ENCODE results near the gene SAMD13.

Gene SAMD13

GRCh38 chr1:84330125-84330984 is 28.8 kb downstream of the SAMD13 start:
- no peak overlapping the region for H4K8ac ChIP-seq (ENCODE audit: low read depth, low read length)
- no peak overlapping the region for H2AK5ac ChIP-seq (ENCODE audit: low read depth, low read length)
- no peak overlapping the region for H4K91ac ChIP-seq (ENCODE audit: low read depth, low read length, poor library complexity)
- no peak overlapping the region for H2AFZ ChIP-seq (ENCODE audit: low read length)
- no peak for DNase-seq (ENCODE audit: low spot score)
- no peak overlapping the region for H2BK120ac ChIP-seq (ENCODE audit: low read depth, low read length)
- H3K79me1 ChIP-seq (ENCODE audit: low read depth, low read length) = no peaks in the 10 kb centered on the region
- WGBS, 2 donors (ENCODE audit: extremely low coverage in 2 of 2, insufficient read length in 2 of 2, insufficient replicate concordance in 1 of 2) = no CpG with 5 or more reads among the region's 2 CpGs
- no peak overlapping the region for H3K4ac ChIP-seq (ENCODE audit: low read length)
- no peak overlapping the region for H3K27ac ChIP-seq (replicated peaks; ENCODE audit: low read length)
- no peak overlapping the region for H2BK15ac ChIP-seq (ENCODE audit: low read length)
- no peak overlapping the region for H3K9ac ChIP-seq (ENCODE audit: low read depth, low read length, poor library complexity)
- no peaks in the 10 kb centered on the region for H3K27me3 ChIP-seq (ENCODE audit: control insufficient read depth in 3 of 3, insufficient read depth in 3 of 3, low read depth in 1 of 3, low read length in 3 of 3)
- H3K4me1 ChIP-seq (ENCODE audit: control insufficient read depth in 2 of 2, insufficient read depth in 1 of 2, low read depth in 1 of 2, low read length in 2 of 2) = peaks cover 0 to 5% of the 10 kb centered on the region in 2 donors
- no peak overlapping the region for H3K14ac ChIP-seq (ENCODE audit: low read length)
- H3K4me3 ChIP-seq (ENCODE audit: low read length in 2 of 2) = no peak overlapping the region
- H3K18ac ChIP-seq (ENCODE audit: low read length) = no peak overlapping the region
- no peak overlapping the region for H2BK5ac ChIP-seq (ENCODE audit: low read length)
- H3K4me2 ChIP-seq (ENCODE audit: insufficient read depth, low read length, poor library complexity, severe bottlenecking) = no peak overlapping the region
- no peaks in the 10 kb centered on the region for H3K36me3 ChIP-seq (replicated peaks in 1 of 2; ENCODE audit: control insufficient read depth in 2 of 2, insufficient read depth in 2 of 2, low read length in 2 of 2)
- peaks cover 0 to 1% of the 10 kb centered on the region in 2 donors for H3K9me3 ChIP-seq (replicated peaks in 1 of 2; ENCODE audit: control insufficient read depth in 2 of 2, insufficient read depth in 1 of 2, low read depth in 1 of 2, low read length in 2 of 2)
- H2BK12ac ChIP-seq (ENCODE audit: low read length) = no peak overlapping the region
- H3K23ac ChIP-seq (ENCODE audit: low read depth, low read length, poor library complexity) = no peak overlapping the region

- H3K14ac ChIP-seq (ENCODE audit: low read length) = no peak overlapping the region
- H3K4ac ChIP-seq (ENCODE audit: low read length) = no peak overlapping the region
- no CpG with 5 or more reads among the region's 3 CpGs for WGBS, 2 donors (ENCODE audit: extremely low coverage in 2 of 2, insufficient read length in 2 of 2, insufficient replicate concordance in 1 of 2)
- H2AFZ ChIP-seq (ENCODE audit: low read length) = no peak overlapping the region
- no peak overlapping the region for H2BK12ac ChIP-seq (ENCODE audit: low read length)
- no peaks in the 10 kb centered on the region for H3K79me1 ChIP-seq (ENCODE audit: low read depth, low read length)
- H3K27me3 ChIP-seq (ENCODE audit: control insufficient read depth in 3 of 3, insufficient read depth in 3 of 3, low read depth in 1 of 3, low read length in 3 of 3) = no peaks in the 10 kb centered on the region
- no peak overlapping the region for H3K9ac ChIP-seq (ENCODE audit: low read depth, low read length, poor library complexity)
- H2BK15ac ChIP-seq (ENCODE audit: low read length) = no peak overlapping the region
- no peak overlapping the region for H2BK5ac ChIP-seq (ENCODE audit: low read length)
- H3K4me1 ChIP-seq (ENCODE audit: control insufficient read depth in 2 of 2, insufficient read depth in 1 of 2, low read depth in 1 of 2, low read length in 2 of 2) = no peaks in the 10 kb centered on the region
- no peak overlapping the region for H2BK120ac ChIP-seq (ENCODE audit: low read depth, low read length)
- H3K36me3 ChIP-seq (replicated peaks in 1 of 2; ENCODE audit: control insufficient read depth in 2 of 2, insufficient read depth in 2 of 2, low read length in 2 of 2) = no peaks in the 10 kb centered on the region
- no peak overlapping the region for H3K4me3 ChIP-seq (ENCODE audit: low read length in 2 of 2)
- no peak overlapping the region for H3K27ac ChIP-seq (replicated peaks; ENCODE audit: low read length)
- H3K4me2 ChIP-seq (ENCODE audit: insufficient read depth, low read length, poor library complexity, severe bottlenecking) = no peak overlapping the region
- no peak overlapping the region for H2AK5ac ChIP-seq (ENCODE audit: low read depth, low read length)
- no peak overlapping the region for H4K8ac ChIP-seq (ENCODE audit: low read depth, low read length)
- H3K9me3 ChIP-seq (replicated peaks in 1 of 2; ENCODE audit: control insufficient read depth in 2 of 2, insufficient read depth in 1 of 2, low read depth in 1 of 2, low read length in 2 of 2) = peaks cover 0 to 11% of the 10 kb centered on the region in 2 donors
- H3K18ac ChIP-seq (ENCODE audit: low read length) = peak overlapping the region; percentile 65
- H4K91ac ChIP-seq (ENCODE audit: low read depth, low read length, poor library complexity) = no peak overlapping the region
- H3K23ac ChIP-seq (ENCODE audit: low read depth, low read length, poor library complexity) = no peak overlapping the region
- DNase-seq (ENCODE audit: low spot score) = no peak
These were observed 38.0 kb downstream of the SAMD13 start for GRCh38 chr1:84339503-84339902.

GRCh38 chr1:84344286-84344685 is 42.8 kb downstream of the SAMD13 start:
- H3K14ac ChIP-seq (ENCODE audit: low read length) = no peak overlapping the region
- no peak overlapping the region for H3K27ac ChIP-seq (replicated peaks; ENCODE audit: low read length)
- no peak overlapping the region for H3K4me3 ChIP-seq (ENCODE audit: low read length in 2 of 2)
- H3K4ac ChIP-seq (ENCODE audit: low read length) = no peak overlapping the region
- no peak overlapping the region for H3K4me2 ChIP-seq (ENCODE audit: insufficient read depth, low read length, poor library complexity, severe bottlenecking)
- DNase-seq (ENCODE audit: low spot score) = no peak
- H2BK15ac ChIP-seq (ENCODE audit: low read length) = no peak overlapping the region
- no peak overlapping the region for H2BK120ac ChIP-seq (ENCODE audit: low read depth, low read length)
- no peak overlapping the region for H3K23ac ChIP-seq (ENCODE audit: low read depth, low read length, poor library complexity)
- no peak overlapping the region for H2AK5ac ChIP-seq (ENCODE audit: low read depth, low read length)
- no peak overlapping the region for H3K18ac ChIP-seq (ENCODE audit: low read length)
- H4K8ac ChIP-seq (ENCODE audit: low read depth, low read length) = no peak overlapping the region
- WGBS, 2 donors (ENCODE audit: extremely low coverage in 2 of 2, insufficient read length in 2 of 2, insufficient replicate concordance in 1 of 2) = no CpG with 5 or more reads among the region's 1 CpG
- no peak overlapping the region for H2BK5ac ChIP-seq (ENCODE audit: low read length)
- H3K27me3 ChIP-seq (ENCODE audit: control insufficient read depth in 3 of 3, insufficient read depth in 3 of 3, low read depth in 1 of 3, low read length in 3 of 3) = no peaks in the 10 kb centered on the region
- H2AFZ ChIP-seq (ENCODE audit: low read length) = peak overlapping the region; percentile 45
- H2BK12ac ChIP-seq (ENCODE audit: low read length) = no peak overlapping the region
- no peak overlapping the region for H3K9ac ChIP-seq (ENCODE audit: low read depth, low read length, poor library complexity)
- H4K91ac ChIP-seq (ENCODE audit: low read depth, low read length, poor library complexity) = no peak overlapping the region
- H3K36me3 ChIP-seq (replicated peaks in 1 of 2; ENCODE audit: control insufficient read depth in 2 of 2, insufficient read depth in 2 of 2, low read length in 2 of 2) = no peaks in the 10 kb centered on the region
- H3K9me3 ChIP-seq (replicated peaks in 1 of 2; ENCODE audit: control insufficient read depth in 2 of 2, insufficient read depth in 1 of 2, low read depth in 1 of 2, low read length in 2 of 2) = no peaks in the 10 kb centered on the region
- H3K79me1 ChIP-seq (ENCODE audit: low read depth, low read length) = no peaks in the 10 kb centered on the region
- peaks cover 0 to 4% of the 10 kb centered on the region in 2 donors for H3K4me1 ChIP-seq (ENCODE audit: control insufficient read depth in 2 of 2, insufficient read depth in 1 of 2, low read depth in 1 of 2, low read length in 2 of 2)

- no peak overlapping the region for H2BK12ac ChIP-seq (ENCODE audit: low read length)
- H3K27ac ChIP-seq (replicated peaks; ENCODE audit: low read length) = no peak overlapping the region
- no peak for DNase-seq (ENCODE audit: low spot score)
- H3K4ac ChIP-seq (ENCODE audit: low read length) = no peak overlapping the region
- H2BK5ac ChIP-seq (ENCODE audit: low read length) = no peak overlapping the region
- no peak overlapping the region for H2AK5ac ChIP-seq (ENCODE audit: low read depth, low read length)
- H3K4me3 ChIP-seq (ENCODE audit: low read length in 2 of 2) = no peak overlapping the region
- H3K14ac ChIP-seq (ENCODE audit: low read length) = no peak overlapping the region
- no peak overlapping the region for H3K4me2 ChIP-seq (ENCODE audit: insufficient read depth, low read length, poor library complexity, severe bottlenecking)
- H4K8ac ChIP-seq (ENCODE audit: low read depth, low read length) = no peak overlapping the region
- no peak overlapping the region for H3K18ac ChIP-seq (ENCODE audit: low read length)
- no peaks in the 10 kb centered on the region for H3K9me3 ChIP-seq (replicated peaks in 1 of 2; ENCODE audit: control insufficient read depth in 2 of 2, insufficient read depth in 1 of 2, low read depth in 1 of 2, low read length in 2 of 2)
- H2BK120ac ChIP-seq (ENCODE audit: low read depth, low read length) = no peak overlapping the region
- no peak overlapping the region for H3K23ac ChIP-seq (ENCODE audit: low read depth, low read length, poor library complexity)
- H3K27me3 ChIP-seq (ENCODE audit: control insufficient read depth in 3 of 3, insufficient read depth in 3 of 3, low read depth in 1 of 3, low read length in 3 of 3) = no peaks in the 10 kb centered on the region
- no peak overlapping the region for H3K9ac ChIP-seq (ENCODE audit: low read depth, low read length, poor library complexity)
- H3K79me1 ChIP-seq (ENCODE audit: low read depth, low read length) = no peaks in the 10 kb centered on the region
- peaks cover 0 to 4% of the 10 kb centered on the region in 2 donors for H3K4me1 ChIP-seq (ENCODE audit: control insufficient read depth in 2 of 2, insufficient read depth in 1 of 2, low read depth in 1 of 2, low read length in 2 of 2)
- H4K91ac ChIP-seq (ENCODE audit: low read depth, low read length, poor library complexity) = no peak overlapping the region
- WGBS, 2 donors (ENCODE audit: extremely low coverage in 2 of 2, insufficient read length in 2 of 2, insufficient replicate concordance in 1 of 2) = no CpG with 5 or more reads among the region's 2 CpGs
- H3K36me3 ChIP-seq (replicated peaks in 1 of 2; ENCODE audit: control insufficient read depth in 2 of 2, insufficient read depth in 2 of 2, low read length in 2 of 2) = no peaks in the 10 kb centered on the region
- H2AFZ ChIP-seq (ENCODE audit: low read length) = no peak overlapping the region
- H2BK15ac ChIP-seq (ENCODE audit: low read length) = no peak overlapping the region
These were observed 43.7 kb downstream of the SAMD13 start for GRCh38 chr1:84345220-84345619.

Measured in neuronal stem cell (in vitro differentiated cells).